Measurements from ENCODE around the gene GGCX.

GRCh38 chr2:85501248-85501647 is 60.0 kb downstream of the GGCX start:
- TF ChIP-seq CTCF (IDR thresholded peaks at IDR 0.05; ENCODE audit: borderline replicate concordance, extremely low read depth, low read length, poor library complexity, severe bottlenecking) (no peak), EZH2 (IDR thresholded peaks at IDR 0.05; ENCODE audit: borderline replicate concordance, low read depth, low read length, severe bottlenecking) (no peak)
